GM21423 (cell line): Measurements from ENCODE around the gene SEMA6A.
A peak's percentile ranks its signal among the peaks of the same experiment; 100 is the strongest.
"Not testable (repeated sequence)": the region's sequence is repeated elsewhere in the genome, so short reads cannot be mapped to it uniquely, and the experiment has no call there.

Source experiments
- ATAC-seq: cut with Tn5 transposase; IDR thresholded peaks from one replicate; pipeline ENCODE4 v1.9.1; 2021; ENCODE audit warnings: mild to moderate bottlenecking, moderate library complexity; ENCODE audit not compliant: unreplicated experiment

Gene SEMA6A

GRCh38 chr5:116553366-116553765, 21.3 kb downstream of the SEMA6A start:
- ATAC-seq, result no peak

DNA sequence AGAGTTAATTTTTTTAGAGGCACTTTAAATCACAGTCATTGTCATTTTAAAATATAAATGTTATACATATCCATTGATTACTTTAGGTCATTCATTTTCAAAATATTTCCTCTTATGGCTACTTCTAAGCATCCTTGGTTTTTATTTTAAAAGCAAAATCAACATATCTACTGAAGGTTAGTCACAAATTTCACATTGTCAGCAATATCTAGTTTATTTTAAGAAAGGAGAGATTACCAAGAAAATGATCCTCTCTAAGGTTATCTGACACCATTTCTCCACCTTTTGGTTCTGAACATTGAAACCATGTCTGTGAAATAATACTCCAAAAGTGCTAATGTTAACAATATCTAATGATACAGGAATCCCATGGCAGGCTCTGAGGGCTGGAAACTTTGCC, 24.5 kb downstream of the SEMA6A start:
- ATAC-seq, result no peak

DNA sequence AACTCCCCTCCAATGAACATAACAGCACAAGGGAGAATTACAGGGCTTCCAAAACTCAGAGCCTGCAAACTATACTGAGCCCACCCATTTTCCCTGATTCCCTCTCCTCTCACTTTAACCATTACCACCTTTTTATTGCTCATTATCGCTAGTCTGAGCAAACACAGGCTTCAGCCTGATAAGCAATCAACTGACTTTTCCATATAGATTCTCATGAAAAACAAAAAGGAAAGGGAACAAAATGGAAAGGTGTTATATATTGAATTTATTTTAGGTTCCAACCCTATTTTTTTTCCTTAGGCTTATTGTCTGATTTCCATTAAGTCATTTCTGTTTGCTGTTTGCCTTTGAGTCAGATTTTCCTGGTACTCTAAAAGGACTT, 27.9 kb downstream of the SEMA6A start:
- ATAC-seq, result no peak

DNA sequence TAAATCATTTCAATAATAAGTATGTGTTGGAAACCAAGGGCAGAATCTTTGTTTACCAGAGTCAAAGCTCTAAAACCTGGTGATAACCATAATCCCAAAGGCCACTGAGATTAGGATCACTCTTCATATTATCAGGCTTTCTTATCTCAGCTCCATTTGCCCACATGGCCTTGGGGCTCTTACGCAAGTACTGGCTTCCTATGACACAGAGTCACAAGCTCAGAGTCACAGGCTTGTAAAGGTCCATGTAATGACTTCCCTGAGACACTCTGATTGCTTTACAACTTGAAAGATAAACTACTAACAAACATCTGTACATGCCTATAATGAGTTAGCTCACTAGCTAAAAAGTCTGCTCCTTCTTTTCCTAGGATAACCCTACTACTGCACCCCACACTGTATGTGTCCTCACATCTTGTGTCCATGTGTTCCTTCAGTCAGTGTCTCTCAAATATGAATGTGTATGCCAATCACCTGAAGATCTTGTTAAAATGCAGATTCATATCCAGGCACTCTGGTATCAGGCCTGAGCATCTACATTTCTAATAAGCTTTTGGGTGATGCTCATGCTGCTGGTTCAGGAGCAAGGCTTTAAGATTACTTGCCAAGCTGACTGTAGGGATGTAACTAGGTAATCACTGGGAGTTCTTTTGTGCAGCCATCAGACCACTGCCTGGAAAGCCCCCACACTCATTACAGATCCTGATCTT, 28.4 kb downstream of the SEMA6A start:
- ATAC-seq, result no peak

DNA sequence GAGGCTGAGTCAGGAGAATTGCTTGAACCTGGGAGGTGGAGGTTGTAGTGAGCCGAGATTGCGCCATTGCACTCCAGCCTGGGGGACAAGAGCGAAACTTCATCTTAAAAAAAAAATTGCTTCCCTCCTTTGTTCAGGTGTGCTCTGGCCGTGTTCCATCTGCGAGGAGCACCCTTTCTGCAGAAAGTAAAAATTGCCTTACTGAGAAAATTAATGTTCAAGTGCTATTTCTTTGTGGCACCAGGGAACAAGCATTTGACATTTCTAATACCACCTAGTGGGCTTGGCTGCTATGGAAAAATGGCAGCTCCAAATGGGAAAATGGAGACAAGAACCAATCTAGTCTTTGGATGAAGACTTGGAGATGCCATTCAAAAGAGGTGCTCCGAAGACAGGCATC, 29.2 kb downstream of the SEMA6A start:
- not testable (repeated sequence) for ATAC-seq

DNA sequence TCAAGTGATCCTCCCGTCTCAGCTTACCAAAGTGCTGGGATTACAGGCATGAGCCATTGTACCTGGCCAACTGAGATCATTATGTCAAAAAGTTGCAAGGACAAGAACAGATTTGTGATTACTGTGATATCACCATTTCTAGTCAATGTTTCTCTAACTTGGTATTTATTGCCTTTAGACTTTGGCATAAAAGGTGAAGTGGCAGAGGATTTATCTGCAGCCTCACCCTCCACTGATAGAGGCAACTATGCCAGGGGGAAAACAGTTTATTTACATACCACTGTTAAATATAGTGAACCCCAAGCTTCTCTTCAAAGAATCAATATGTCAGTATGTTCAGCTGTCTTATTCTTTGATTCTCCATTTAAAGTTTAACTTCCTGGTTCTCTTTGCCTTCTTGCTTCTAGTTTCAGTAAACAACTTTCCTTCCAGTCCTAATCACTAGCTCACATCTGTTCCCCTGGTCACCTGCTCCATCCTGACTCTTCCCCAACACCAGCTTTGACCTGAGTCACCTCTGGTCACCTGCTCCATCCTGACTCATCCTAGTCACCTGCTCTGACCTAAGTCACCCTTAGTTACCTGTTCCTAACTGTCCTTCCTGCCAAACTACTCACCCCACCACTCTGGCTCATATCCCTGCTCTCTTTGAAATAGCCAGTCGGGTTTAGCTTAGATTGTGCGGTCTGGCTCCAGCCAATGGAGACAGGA, 29.9 kb downstream of the SEMA6A start:
- no peak for ATAC-seq

GRCh38 chr5:116543501-116543900, 31.1 kb downstream of the SEMA6A start:
- no peak for ATAC-seq

GRCh38 chr5:116542619-116543018, 32.0 kb downstream of the SEMA6A start:
- ATAC-seq, result no peak

- ATAC-seq, result no peak
Measured at GRCh38 chr5:116539222-116539621, 35.4 kb downstream of the SEMA6A start.

DNA sequence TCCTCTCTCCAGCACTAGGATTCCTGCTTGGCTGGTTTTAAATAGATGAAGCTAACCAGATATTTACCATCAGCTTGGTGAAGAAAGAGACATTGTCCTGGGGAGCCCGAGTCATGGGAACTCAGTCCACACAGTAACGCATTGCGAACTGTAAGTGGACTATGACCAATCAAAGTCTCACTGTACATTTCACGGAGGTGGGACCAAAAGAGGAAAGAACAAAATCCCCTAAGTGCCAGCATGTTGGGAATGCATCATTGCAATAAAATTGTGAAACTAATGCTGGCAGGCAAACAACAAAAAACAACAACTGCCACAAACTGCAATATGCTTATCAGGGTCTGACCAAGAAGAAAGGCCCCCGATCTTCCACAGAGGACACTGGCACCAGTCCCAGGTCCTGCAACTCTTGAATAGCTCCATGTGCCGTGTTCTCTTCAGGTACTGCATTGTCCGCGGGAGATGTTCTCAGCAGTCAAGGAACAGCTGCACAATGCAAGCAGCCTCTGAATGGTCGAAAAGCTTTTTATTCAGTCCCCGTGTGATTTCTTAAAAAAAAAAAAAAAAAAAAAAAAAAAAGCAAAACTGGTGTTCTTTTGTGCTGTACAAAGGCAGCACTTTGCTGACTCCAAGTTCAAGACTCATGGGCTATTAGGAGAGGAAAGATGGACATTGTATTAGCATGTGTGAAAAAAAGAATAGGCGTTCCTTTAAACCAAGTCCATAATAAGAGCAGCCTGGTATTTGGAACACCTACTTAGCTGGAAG, 38.1 kb downstream of the SEMA6A start:
- ATAC-seq, result no peak

- no peak for ATAC-seq
Measured at GRCh38 chr5:116534964-116535651, 39.5 kb downstream of the SEMA6A start.

- peak; percentile 70 for ATAC-seq
Measured at GRCh38 chr5:116532762-116533525, 41.7 kb downstream of the SEMA6A start.

- ATAC-seq, result no peak
Measured at GRCh38 chr5:116531635-116532034, 43.0 kb downstream of the SEMA6A start.

DNA sequence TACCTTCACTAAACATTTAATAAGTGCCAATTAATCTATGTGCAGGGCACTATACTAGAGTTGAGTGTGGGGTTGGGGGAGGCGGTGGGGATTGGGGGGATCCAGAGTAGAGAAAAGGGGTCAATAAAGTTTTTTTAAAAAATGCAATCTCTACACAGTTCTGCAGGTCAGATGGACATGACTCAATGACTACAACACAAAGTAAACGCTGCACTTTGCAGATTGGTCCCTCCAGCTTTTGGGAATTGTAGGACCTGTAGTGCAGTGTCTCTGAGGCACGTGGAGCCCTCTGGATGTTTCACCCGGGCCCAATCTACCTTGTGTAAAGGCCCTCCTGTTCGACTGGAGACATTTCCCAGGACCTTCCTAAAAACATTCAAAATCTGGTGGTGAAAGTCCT, 43.5 kb downstream of the SEMA6A start:
- ATAC-seq, result no peak

GRCh38 chr5:116530276-116530675, 44.3 kb downstream of the SEMA6A start:
- ATAC-seq, result no peak

DNA sequence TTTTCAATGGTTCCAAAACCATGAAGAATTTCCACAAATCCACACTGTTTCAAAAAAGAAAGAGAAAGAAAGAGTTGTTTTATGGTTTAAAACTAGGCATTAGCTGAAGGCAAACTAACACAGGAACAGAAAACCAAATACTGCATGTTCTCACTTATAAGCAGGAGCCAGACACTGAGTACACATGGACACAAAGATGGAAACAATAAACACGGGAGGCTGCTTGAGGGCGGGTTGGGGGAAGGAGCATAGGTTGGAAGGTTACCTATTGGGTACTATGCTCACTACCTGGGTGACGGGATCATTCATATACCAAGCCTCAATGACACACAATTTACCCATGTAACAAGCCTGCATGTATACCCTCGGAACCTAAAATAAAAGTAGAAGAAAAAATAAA, 45.0 kb downstream of the SEMA6A start:
- ATAC-seq, result no peak

DNA sequence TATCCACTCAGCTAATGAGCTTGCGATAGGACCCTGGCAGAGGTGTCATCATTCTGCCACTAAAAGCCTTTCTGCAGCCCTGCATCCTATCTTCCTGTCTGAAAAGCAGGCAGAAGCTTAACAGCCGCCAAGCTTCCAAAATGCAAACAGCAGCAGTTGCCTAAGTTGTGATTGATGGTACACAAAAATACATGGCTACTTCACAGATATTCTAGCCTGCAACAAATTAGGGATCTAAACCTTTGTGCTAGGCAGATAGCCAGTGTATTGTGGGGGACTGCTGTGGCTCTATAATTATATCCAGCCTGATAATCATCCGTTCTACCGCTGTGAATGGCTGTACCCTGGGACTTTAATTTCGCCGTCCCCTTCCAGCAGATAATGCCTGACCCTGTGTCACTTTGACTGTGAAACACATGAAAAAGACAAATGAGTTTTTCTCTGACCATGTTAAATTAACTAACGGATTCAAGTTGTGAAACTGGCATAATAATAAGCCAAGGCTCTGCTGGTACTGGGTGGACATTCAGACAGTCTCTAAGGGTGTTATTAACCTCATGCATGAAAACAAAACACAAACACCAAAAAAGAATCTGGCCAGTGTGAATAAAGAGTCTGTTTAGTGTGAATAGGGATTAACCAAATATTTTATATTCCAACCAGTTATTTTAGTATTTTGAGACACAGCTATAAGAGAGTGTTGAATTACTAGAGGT, 45.9 kb downstream of the SEMA6A start:
- ATAC-seq, result no peak

DNA sequence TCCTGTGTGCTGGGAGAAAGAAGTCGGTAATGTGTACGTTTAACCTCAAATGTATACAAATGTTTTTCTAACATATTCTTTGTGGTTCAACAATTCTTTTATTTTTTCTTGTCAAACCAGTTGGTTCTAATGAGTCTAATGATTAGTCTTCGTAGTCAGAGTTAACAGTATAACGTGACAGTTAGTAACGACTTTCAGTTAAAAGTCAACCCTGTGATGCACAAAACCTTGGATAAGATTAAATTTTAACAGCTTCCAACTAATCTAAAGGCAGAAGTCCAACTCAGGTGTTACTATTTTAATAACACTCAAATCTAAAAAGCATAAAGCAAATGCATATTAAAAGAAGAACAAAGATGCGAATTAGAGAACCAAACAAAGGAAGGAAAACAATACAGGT, 47.0 kb downstream of the SEMA6A start:
- no peak for ATAC-seq

DNA sequence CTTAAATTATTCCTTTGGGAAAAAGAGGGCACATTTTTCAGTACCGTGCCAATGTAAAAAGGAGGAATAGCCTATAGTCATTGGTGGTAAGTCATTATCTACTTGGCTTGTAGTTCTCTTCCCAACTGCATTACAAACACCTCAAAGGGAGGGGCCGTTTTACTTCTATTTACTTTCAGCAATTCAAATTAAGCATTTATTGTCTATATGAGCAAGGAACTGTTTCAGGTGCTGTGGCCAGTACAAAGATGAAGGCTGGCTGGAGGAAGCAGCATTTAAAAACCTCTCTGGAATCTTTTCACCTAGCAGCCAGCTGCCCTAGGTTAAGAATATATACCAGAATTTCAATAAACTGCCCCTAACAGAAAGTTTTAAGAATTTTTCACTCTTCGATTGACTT, 48.9 kb downstream of the SEMA6A start:
- no peak for ATAC-seq

DNA sequence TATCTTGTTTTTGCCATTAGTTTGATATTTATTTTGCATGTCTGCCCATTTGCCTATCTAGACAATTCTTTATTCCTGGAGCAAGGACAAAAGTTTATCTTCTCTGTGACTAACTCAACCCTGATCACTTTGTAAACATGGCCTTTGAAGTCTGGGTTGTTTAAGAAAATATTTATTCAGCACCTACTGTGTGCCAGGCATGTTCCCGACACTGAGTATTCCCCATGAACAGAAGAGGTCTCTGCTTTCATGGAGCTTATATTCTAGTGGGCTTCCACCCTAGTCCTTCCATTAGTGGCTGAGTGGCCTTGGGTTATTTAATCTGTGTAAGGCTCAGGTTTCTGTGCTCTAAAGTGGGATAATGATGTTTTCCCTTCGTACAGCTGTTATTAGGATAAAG, 49.7 kb downstream of the SEMA6A start:
- ATAC-seq, result no peak
